Hepatocyte (in vitro differentiated cells): ENCODE data around the gene FAM20B. TPM values are rescaled to one million over a fixed set of nuclear protein-coding genes. Genes with fewer than 3 reads are reported as not detected.

Experiments
- DNase-seq: peaks from one replicate; pipeline ENCODE4 v3.0.0-alpha.2; 2016; ENCODE audit warnings: low spot score
- H2AFZ ChIP-seq: fragments of 200-600 bp; sonication (generic); 2 replicates; pipeline ENCODE4 v1.6.0; 2016; ENCODE audit warnings: antibody characterized with exemption, mild to moderate bottlenecking
- H3K27ac ChIP-seq: fragments of 200-600 bp; sonication (generic); 2 replicates; pipeline ENCODE4 v1.5.1; 2016; ENCODE audit warnings: mild to moderate bottlenecking
- H3K27me3 ChIP-seq: fragments of 200-600 bp; sonication (generic); 2 replicates; pipeline ENCODE4 v1.6.1; 2016
- H3K36me3 ChIP-seq: fragments of 200-600 bp; sonication (generic); replicated peaks from 2 replicates; pipeline ENCODE4 v1.5.1; 2016; ENCODE audit warnings: low read depth; ENCODE audit not compliant: insufficient read depth
- H3K4me1 ChIP-seq: fragments of 200-600 bp; sonication (generic); 2 replicates; pipeline ENCODE4 v1.5.1; 2016; ENCODE audit warnings: mild to moderate bottlenecking, moderate library complexity; ENCODE audit not compliant: insufficient read depth
- H3K4me2 ChIP-seq: fragments of 200-600 bp; sonication (generic); 2 replicates; pipeline ENCODE4 v1.6.0; 2016
- H3K4me3 ChIP-seq: fragments of 200-600 bp; sonication (generic); 2 replicates; pipeline ENCODE4 v1.5.1; 2016; ENCODE audit warnings: mild to moderate bottlenecking
- H3K79me2 ChIP-seq: fragments of 200-600 bp; sonication (generic); 2 replicates; pipeline ENCODE4 v1.6.0; 2017; ENCODE audit warnings: mild to moderate bottlenecking
- H3K9me2 ChIP-seq: fragments of 200-600 bp; sonication (generic); replicated peaks from 2 replicates; pipeline ENCODE4 v1.6.0; 2017; ENCODE audit warnings: mild to moderate bottlenecking; ENCODE audit not compliant: insufficient read depth
- H3K9me3 ChIP-seq: fragments of 200-600 bp; sonication (generic); 2 replicates; pipeline ENCODE4 v1.5.1; 2016; ENCODE audit warnings: low read depth, mild to moderate bottlenecking
- H4K20me1 ChIP-seq: fragments of 200-600 bp; sonication (generic); 2 replicates; pipeline ENCODE4 v1.6.0; 2016; ENCODE audit warnings: mild to moderate bottlenecking; ENCODE audit not compliant: insufficient read depth, poor library complexity, severe bottlenecking
- CTCF ChIP-seq: fragments of 200-600 bp; sonication (generic); IDR thresholded peaks from 2 replicates; pipeline ENCODE4 v1.5.1; 2016; ENCODE audit warnings: antibody characterized with exemption, mild to moderate bottlenecking; ENCODE audit not compliant: poor library complexity
- EZH2 ChIP-seq: fragments of 200-600 bp; sonication (generic); IDR thresholded peaks from 2 replicates; pipeline ENCODE4 v1.6.1; 2016; ENCODE audit warnings: antibody characterized with exemption, mild to moderate bottlenecking, borderline replicate concordance
- EZH2phosphoT487 ChIP-seq: fragments of 200-600 bp; sonication (generic); IDR thresholded peaks from one replicate; pipeline ENCODE4 v1.6.1; 2018; ENCODE audit warnings: antibody characterized with exemption, mild to moderate bottlenecking, low read depth, moderate library complexity; ENCODE audit not compliant: unreplicated experiment, severe bottlenecking
- WGBS: methylation state at CpG from one replicate; pipeline ENCODE4 v1.1.6; 2016; ENCODE audit warnings: low lambda C conversion rate; ENCODE audit errors: missing lambda C conversion rate; 5-methylcytosine and 5-hydroxymethylcytosine counted together
- polyA plus RNA-seq: library from polyadenylated mRNA; unstranded; fragments of >200 nt; fragmentation: Nextera tagmentation; extraction: Ambion mirVana; gene quantifications from 2 replicates; pipeline ENCODE4 v1.2.1, GENCODE V29; 2016
- total RNA-seq: library from RNA; depleted of rRNA; stranded (reverse); fragments of >200 nt; gene quantifications from 2 replicates; pipeline ENCODE4 v1.2.3, GENCODE V29; 2014

Gene FAM20B
- total and polyA plus RNA-seq, 2 experiments from 2014 or later: 9.2 to 37.6 TPM

GRCh38 chr1:179058487-179059483 is 33.1 kb downstream of the FAM20B start:
- 99% methylated on average over 3 of the region's 3 CpGs for whole genome bisulfite sequencing
- H3K9me3 ChIP-seq: no peaks in the 10 kb centered on the region
- no peak for DNase-seq
- H3K4me2 ChIP-seq: no peak overlapping the region
- H3K27me3 ChIP-seq: no peaks in the 10 kb centered on the region
- no peaks in the 10 kb centered on the region for H3K79me2 ChIP-seq
- H3K4me3 ChIP-seq: no peak overlapping the region
- no peaks in the 10 kb centered on the region for H3K9me2 ChIP-seq
- no peak overlapping the region for H3K27ac ChIP-seq
- no peaks in the 10 kb centered on the region for H4K20me1 ChIP-seq
- H3K4me1 ChIP-seq: no peaks in the 10 kb centered on the region
- no peaks in the 10 kb centered on the region for H3K36me3 ChIP-seq
- TF ChIP-seq EZH2: no peak
- no peak for TF ChIP-seq EZH2phosphoT487
- TF ChIP-seq CTCF: no peak
- no peak overlapping the region for H2AFZ ChIP-seq

GRCh38 chr1:179061360-179062282 is 35.9 kb downstream of the FAM20B start:
- Histone ChIP-seq H4K20me1 (no peaks in the 10 kb centered on the region), H3K79me2 (no peaks in the 10 kb centered on the region), H2AFZ (no peak overlapping the region), H3K9me2 (no peaks in the 10 kb centered on the region), H3K4me2 (no peak overlapping the region), H3K36me3 (no peaks in the 10 kb centered on the region), H3K4me3 (no peak overlapping the region), H3K4me1 (no peaks in the 10 kb centered on the region), H3K9me3 (no peaks in the 10 kb centered on the region), H3K27ac (no peak overlapping the region), H3K27me3 (no peaks in the 10 kb centered on the region)
- WGBS: 94% methylated on average over 8 of the region's 8 CpGs
- DNase-seq: no peak
- TF ChIP-seq EZH2phosphoT487 (no peak), EZH2 (no peak), CTCF (no peak)

GRCh38 chr1:179066471-179066870 is 40.8 kb downstream of the FAM20B start:
- 98% methylated on average over 4 of the region's 4 CpGs for WGBS

More at GRCh38 chr1:179066471-179066870, 40.8 kb downstream of the FAM20B start:
- Histone ChIP-seq H3K4me3 (no peak overlapping the region), H3K9me2 (no peaks in the 10 kb centered on the region), H3K4me2 (no peak overlapping the region), H3K79me2 (no peaks in the 10 kb centered on the region), H3K36me3 (no peaks in the 10 kb centered on the region), H3K27me3 (no peaks in the 10 kb centered on the region), H2AFZ (no peak overlapping the region), H3K27ac (no peak overlapping the region), H3K4me1 (no peaks in the 10 kb centered on the region), H3K9me3 (no peaks in the 10 kb centered on the region), H4K20me1 (no peaks in the 10 kb centered on the region)
- no peak for DNase-seq
- TF ChIP-seq CTCF (no peak), EZH2 (no peak), EZH2phosphoT487 (no peak)
